ENCODE data around the gene CSNK1G3. TPM values are rescaled to one million over a fixed set of nuclear protein-coding genes. Genes with fewer than 3 reads are reported as not detected.

Gene CSNK1G3
- total RNA-seq, 2 donors from 2014 or later, result 22.4 to 22.6 TPM

GRCh38 chr5:123512611-123513461 is 859 bp downstream of the CSNK1G3 start:
- intact Hi-C loops (cut with DNase I), result no loop called here
- peak; percentile 1 for ATAC-seq

GRCh38 chr5:123514615-123515355 is 2.8 kb downstream of the CSNK1G3 start:
- no peaks in the 10 kb centered on the region for H3K27me3 ChIP-seq
- no peaks in the 10 kb centered on the region for H3K9me3 ChIP-seq
- TF ChIP-seq POLR2A (IDR thresholded peaks at IDR 0.05), result no peak
- no peak for TF ChIP-seq CTCF (IDR thresholded peaks at IDR 0.05)
- ATAC-seq (no peak), DNase-seq (no peak)
- intact Hi-C loops (cut with DNase I), result no loop called here
- H3K4me3 ChIP-seq, result no peak overlapping the region
- WGBS, 2 donors, result 91 to 92% methylated on average over 5 of the region's 5 CpGs
- peaks cover 17% of the 10 kb centered on the region for H3K4me1 ChIP-seq
- H3K27ac ChIP-seq, result no peak overlapping the region
- no peaks in the 10 kb centered on the region for H3K36me3 ChIP-seq (replicated peaks in 1 of 2; ENCODE audit: insufficient read depth in 1 of 2, low read depth in 2 of 2)

More at GRCh38 chr5:123512611-123513461, 859 bp downstream of the CSNK1G3 start:
- H3K27me3 ChIP-seq, result no peaks in the 10 kb centered on the region
- H3K36me3 ChIP-seq (replicated peaks in 1 of 2; ENCODE audit: insufficient read depth in 1 of 2, low read depth in 2 of 2), result no peaks in the 10 kb centered on the region
- peak overlapping the region; percentile 51 to 55 for H3K4me3 ChIP-seq
- no peaks in the 10 kb centered on the region for H3K9me3 ChIP-seq
- peaks cover 17% of the 10 kb centered on the region for H3K4me1 ChIP-seq
- peak; percentile 10 to 42 (median 20) for DNase-seq
- peak overlapping the region; percentile 80 to 96 (median 91) for H3K27ac ChIP-seq
- TF ChIP-seq POLR2A (IDR thresholded peaks at IDR 0.05), result no peak
- no peak for TF ChIP-seq CTCF (IDR thresholded peaks at IDR 0.05)
- WGBS, 2 donors, result 0% methylated on average over 19 to 32 of the region's 50 CpGs

GRCh38 chr5:123515904-123516303 is 3.9 kb downstream of the CSNK1G3 start:
- H3K4me1 ChIP-seq, result peaks cover 17% of the 10 kb centered on the region
- no peak overlapping the region for H3K27ac ChIP-seq
- WGBS, 2 donors, result 76 to 85% methylated on average over 3 of the region's 3 CpGs
- DNase-seq, result no peak
- TF ChIP-seq CTCF (IDR thresholded peaks at IDR 0.05) (no peak), POLR2A (IDR thresholded peaks at IDR 0.05) (no peak)
- no peaks in the 10 kb centered on the region for H3K27me3 ChIP-seq
- H3K4me3 ChIP-seq, result no peak overlapping the region
- intact Hi-C loops (cut with DNase I), result no loop called here
- H3K36me3 ChIP-seq (replicated peaks in 1 of 2; ENCODE audit: insufficient read depth in 1 of 2, low read depth in 2 of 2), result no peaks in the 10 kb centered on the region
- H3K9me3 ChIP-seq, result no peaks in the 10 kb centered on the region
- ATAC-seq, result no peak

GRCh38 chr5:123517476-123517875 is 5.5 kb downstream of the CSNK1G3 start:
- Histone ChIP-seq H3K4me3 (no peak overlapping the region), H3K36me3 (replicated peaks in 1 of 2; ENCODE audit: insufficient read depth in 1 of 2, low read depth in 2 of 2) (no peaks in the 10 kb centered on the region), H3K27me3 (no peaks in the 10 kb centered on the region), H3K4me1 (peaks cover 11% of the 10 kb centered on the region), H3K9me3 (no peaks in the 10 kb centered on the region), H3K27ac (no peak overlapping the region)
- ATAC-seq (no peak), DNase-seq (no peak)
- TF ChIP-seq CTCF (IDR thresholded peaks at IDR 0.05) (no peak), POLR2A (IDR thresholded peaks at IDR 0.05) (no peak)
- WGBS, 2 donors, result 72 to 79% methylated on average over 3 of the region's 3 CpGs
- intact Hi-C loops (cut with DNase I), result no loop called here
